GM21360 (cell line): ENCODE measurements around the gene LRMDA.
"Not testable (repeated sequence)": the region's sequence is repeated elsewhere in the genome, so short reads cannot be mapped to it uniquely, and the experiment has no call there.

Experiments
- ATAC-seq: cut with Tn5 transposase; IDR thresholded peaks from one replicate; pipeline ENCODE4 v1.9.1; 2021; ENCODE audit warnings: mild to moderate bottlenecking, moderate library complexity; ENCODE audit not compliant: unreplicated experiment

The LRMDA gene

DNA sequence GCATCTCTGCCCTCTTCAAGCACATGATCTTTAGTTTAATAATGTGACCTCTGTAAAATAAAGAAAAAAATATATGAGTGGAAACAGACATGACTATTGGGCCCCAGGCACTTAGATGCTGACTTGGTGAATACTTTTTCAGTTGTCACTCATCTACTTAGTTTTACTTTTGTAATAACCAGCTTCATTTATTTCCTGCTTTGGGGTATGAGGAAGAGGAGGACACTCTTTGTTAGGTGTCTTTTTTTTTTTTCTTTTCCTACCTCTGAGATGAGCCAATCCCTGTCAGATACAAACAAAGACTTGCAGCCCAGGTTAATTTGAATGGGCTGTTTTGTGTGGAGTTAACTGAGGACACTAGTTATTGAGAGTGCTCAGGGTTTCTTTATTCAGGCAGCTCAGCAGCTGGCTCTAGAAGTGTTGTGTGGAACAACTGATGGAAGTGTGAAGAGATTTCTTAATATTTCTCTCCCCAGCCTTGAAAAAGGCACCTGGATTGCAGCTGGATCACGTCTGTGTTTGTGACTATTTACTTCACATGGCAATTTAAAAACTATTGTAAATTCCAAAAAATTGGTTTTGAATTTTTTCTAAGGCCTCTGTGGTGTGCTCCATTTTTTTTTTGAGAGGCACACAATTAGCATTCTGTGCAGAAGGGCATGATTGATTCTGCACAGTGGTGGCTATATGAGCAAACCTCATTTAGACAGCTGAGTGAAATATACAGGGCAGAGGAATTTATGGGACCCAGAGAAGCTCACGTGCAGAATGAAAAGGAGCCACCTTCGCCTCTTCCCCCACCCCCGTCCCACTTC is 333.8 kb downstream of the LRMDA start:
- ATAC-seq: no peak

DNA sequence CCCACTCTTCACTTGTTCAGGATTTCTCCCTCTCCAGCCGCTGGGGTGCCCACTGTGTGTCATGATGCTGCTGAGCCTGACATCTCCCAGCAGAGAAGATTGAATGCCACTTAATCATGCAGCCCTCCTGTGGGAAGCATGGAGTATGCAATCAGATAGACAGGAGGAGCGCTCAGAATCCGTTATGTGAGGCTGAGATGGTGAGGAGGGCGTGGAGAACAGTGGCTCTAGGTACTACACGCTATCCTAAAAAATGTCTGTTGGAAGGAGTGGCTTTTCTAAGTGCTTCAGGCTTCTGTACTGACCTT is 334.3 kb downstream of the LRMDA start:
- ATAC-seq: no peak

DNA sequence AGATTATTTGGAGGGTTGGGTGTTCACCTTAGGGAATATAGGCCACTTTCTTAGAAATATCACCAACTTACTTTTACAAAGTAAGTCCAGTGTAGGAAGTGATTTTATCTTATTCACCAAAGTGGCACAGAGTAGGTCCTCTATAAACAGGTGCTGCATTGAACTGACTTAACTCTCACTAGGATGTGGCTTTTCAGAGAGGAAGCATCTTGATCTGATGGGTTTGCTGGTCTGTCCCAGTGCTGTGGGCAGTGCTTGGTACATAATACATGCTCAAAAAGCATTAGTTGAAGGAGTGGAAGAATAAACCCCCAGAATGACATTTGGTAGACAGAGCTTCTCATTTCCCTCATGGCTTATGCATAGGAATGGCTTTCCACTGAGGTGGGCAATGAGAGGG is 334.7 kb downstream of the LRMDA start:
- ATAC-seq: no peak

DNA sequence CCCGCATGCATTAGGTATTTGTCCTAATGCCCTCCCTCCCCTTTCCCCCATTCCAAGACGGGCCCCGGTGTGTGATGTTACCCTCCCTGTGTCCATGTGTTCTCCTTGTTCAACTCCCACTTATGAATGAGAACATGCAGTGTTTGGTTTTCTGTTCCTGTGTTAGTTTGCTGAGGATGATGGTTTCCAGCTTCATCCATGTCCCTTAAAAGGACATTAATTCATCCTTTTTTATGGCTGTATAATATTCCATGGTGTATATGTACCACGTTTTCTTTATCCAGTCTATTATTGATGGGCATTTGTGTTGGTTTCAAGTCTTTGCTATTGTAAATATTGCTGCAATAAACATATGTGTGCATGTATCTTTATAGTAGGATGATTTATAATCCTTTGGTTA is 335.3 kb downstream of the LRMDA start:
- not testable (repeated sequence) for ATAC-seq

DNA sequence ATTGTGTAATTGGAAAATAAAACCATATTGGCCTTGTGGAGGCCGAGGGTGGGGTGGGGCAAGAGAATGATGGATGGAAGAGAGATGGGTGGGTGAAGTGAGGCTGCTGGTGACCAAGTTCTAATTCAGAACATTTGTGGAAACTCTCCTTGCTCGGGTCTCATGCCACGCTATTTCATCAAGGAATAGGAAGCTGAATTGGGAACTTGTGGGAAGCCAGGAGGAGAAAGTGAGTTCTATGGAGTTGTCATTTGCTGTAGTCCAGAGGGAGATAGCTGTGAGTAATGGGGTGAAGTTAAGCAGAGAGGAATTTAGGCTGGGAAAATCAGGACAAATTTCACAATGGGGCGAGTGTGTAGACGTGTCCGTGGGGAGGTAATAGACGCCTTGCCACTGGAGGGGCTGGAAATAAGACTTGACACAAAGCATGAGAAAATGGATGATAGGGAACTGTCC is 339.2 kb downstream of the LRMDA start:
- no peak for ATAC-seq

DNA sequence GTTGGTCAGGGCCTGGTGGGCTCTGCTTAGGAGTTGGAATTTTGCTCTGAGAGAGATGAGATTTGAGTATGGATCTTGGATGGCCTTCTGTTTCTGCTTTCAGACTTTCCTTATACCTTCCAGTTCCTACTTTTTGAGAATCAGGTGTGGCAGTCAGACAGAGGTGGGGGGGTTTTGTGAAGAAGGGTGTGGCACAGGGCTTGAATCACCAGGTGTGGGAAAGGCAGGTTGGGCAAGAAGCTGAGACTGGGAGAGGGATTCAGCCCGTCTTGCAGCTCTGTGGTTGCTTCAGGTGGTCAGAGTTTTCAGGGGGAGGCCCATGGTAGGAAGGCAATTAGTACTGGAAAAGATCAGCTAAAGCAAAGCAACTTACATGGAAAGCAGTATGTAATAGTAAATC is 340.2 kb downstream of the LRMDA start:
- no peak for ATAC-seq

DNA sequence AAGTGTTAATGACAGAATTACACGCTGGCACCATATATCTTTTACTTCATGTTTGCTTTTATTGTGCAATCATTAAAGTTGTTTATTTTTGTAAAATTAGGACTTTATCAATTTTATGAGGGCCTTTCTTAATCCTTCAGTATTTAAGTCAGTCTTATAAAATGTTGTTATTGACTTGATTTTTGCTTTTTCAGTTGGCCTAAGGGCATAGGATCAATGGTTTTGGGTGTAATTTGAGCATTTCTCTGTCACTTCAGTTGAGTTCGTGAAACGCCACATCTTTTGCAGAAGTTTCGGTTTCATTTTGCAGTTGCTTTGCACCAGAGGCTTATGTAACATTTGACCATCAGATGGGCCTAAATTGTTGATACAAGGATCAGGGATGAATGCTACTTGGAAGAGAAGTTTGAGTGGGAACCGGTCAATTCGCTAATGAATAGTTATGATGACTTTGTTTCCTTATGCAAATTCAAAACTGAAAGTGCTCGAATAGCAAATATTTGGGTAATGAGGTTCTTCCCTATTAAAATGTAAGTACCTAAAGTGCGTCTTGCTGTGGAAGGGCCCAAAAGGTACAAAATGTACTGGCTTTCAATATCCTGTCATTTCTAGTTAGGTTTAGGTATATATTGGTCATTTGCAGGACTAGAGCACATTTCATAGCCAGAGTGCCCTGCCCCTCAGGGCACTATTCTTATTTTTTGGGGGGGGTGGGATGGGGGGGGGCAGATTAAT is 340.9 kb downstream of the LRMDA start:
- peak; percentile 64 for ATAC-seq

DNA sequence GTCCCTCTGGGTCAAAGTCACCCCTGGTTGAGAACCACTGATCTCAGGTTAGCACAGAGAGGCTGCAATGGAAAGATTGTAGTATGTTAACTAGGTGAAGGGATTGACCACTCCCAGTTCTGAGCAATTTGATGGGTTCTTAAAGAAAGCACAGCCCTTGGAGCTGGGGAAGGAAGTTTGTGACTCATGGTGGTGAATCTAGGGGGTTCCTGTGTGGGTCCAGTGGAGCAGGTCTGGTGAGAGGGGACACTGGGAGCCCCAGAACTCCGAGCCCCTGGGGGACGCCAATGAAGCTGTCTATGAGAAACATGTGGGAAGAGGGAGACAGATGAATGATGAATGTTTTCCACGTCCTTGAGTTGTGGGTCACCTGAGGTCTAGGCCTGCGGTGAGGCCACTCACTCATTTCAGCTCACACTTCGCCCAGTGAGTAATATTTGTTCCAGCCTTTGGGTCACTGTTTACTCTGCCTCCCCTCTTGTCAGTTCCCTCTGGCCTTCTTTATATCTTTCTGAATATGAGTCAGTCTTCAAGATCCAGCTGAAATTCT is 341.9 kb downstream of the LRMDA start:
- no peak for ATAC-seq

DNA sequence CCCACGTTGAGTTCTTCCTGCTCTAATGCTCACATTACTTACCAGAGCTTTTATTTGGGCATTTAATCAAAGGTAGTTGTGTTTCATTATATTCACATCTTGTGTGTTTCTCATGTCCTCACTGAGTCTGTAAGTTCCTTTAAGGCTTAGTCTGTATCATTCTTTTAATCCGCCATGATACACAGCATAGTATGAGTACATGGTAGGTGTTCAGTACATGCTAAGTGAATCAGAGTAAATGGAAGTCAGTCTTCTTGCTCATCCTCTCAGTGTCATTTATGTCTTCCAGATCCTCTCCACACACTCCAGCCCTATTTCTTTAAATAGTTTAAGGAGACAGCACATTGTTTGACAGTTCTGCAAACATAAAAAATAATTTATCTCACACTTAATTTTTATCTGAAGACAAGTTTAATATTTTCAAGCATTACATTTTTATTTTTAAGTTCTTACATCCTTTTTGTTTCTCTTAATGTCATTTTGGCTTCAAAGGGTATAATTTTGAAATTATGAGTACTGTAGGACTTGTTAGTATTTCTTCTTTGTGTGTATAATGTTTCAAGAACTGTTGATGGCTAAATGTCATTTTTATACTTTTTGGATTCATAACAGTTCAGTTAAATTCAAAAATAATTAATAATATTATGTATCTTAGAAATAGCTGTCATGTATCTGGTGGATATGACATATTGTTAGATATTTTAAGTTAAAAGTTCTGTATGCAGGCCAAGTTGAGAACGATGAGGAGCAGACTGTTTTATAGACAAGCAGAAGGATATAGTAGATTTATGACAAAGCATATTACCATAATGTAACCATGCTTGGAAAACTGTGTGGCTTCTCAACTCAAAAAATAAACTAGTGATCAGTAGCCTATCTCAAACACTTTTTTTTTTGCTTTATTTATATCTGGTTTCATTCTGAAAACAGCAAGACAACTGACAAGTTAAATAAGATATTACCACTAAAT is 342.7 kb downstream of the LRMDA start:
- ATAC-seq: no peak

DNA sequence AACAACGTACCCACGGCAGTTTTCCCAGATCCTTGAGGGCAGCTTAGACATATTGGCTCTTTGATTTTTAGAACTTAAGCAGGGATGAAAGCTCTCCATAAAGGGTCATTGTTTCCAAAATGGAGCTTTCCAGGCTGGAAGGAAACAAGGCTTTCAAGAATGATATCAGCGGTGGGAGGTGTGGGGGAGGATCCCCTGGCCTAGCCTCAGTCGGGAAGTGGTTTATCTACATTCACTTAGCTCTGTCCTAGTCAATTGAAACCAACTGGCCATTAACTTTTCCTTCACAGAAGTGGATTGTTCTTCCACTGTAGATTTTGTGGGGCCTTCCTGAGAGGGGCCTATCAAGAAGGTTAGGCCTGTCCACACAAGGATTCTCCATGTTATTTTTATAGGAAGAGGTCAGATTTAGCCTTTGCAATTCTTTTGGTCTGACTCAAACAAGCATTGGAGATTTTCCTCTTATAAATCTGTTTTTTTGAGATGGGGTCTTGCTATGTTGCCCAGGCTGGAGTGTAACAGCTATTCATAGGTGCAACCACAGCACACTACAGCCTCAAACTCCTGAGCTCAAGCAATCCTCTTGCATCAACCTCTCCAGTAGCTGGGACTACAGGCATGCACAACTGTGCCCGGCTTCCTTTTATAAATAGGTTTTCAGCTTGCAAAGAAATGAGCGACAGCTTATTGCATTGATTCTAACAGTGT is 343.5 kb downstream of the LRMDA start:
- no peak for ATAC-seq

DNA sequence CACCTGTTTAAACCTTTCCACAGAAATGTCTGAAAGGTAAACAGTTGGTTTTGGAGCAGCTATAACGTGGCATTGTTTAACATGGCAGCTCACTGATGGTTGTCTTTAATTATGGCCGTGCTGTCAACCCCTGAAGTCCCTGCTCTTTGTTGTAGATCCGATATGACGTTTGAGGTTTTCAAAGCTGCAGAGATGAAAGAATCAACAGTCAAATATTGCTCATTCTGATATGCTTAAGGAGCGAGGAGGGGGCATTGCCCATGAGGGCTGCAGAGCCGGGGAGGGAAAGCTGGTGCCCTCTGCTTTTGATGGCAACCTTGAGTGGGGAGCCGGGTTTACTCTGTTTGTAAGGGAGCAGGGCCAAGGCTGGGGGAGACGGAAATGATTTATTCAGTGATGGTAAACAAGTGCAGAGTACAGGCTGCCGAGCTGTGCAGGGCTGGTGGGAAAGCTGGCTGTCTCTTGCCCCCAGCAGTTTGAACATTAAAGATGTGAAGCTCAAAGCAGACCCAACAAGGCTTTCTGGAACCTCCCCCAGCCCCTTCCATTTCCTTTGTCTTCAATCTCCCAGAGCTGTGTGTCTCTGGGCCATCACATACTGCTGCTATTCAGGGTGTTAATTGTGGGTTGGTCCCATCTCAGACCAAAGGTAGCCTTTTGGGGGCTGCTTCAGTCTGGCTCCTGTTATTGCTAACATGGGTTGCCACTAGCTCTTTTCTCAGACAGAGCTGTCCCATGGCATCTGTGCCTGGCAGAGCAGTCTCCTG is 345.5 kb downstream of the LRMDA start:
- no peak for ATAC-seq

DNA sequence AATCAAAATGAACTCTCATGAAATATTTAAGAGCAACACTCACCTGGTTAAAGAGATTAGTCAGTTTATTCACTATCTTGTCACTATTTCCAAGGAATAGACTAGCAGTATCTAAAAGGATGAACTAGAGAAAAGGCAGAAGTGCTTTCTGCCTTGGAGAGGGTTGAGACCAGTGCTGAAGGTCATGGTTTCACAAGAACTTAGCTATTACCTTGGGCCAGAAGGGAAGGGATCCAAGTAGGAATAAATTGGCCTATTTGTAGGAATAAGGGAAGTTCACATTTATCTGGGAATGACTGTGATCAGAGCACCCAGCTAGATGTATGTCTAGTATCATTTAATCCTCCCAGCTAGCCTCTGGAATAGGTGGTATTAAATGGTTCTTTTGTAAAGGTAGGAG is 347.2 kb downstream of the LRMDA start:
- ATAC-seq: no peak

DNA sequence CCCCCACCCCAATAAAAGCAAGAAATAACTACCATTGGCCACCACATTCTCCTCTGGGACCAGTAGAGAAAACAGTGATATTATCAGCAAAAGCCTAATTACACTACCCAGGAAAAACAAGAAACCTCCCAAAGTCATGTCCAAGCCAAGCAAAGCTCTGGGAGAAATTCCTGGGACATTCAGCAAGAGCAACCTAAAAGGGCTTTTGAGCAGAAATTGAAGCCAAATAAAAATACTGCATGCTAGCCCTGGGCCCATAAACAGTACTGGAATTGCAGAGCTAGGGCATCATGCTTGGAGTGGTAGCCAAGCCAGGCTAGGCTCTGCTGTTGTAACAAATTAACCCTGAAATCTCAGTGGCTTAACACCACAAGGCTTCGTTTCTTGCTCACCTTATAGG is 347.9 kb downstream of the LRMDA start:
- ATAC-seq: no peak

DNA sequence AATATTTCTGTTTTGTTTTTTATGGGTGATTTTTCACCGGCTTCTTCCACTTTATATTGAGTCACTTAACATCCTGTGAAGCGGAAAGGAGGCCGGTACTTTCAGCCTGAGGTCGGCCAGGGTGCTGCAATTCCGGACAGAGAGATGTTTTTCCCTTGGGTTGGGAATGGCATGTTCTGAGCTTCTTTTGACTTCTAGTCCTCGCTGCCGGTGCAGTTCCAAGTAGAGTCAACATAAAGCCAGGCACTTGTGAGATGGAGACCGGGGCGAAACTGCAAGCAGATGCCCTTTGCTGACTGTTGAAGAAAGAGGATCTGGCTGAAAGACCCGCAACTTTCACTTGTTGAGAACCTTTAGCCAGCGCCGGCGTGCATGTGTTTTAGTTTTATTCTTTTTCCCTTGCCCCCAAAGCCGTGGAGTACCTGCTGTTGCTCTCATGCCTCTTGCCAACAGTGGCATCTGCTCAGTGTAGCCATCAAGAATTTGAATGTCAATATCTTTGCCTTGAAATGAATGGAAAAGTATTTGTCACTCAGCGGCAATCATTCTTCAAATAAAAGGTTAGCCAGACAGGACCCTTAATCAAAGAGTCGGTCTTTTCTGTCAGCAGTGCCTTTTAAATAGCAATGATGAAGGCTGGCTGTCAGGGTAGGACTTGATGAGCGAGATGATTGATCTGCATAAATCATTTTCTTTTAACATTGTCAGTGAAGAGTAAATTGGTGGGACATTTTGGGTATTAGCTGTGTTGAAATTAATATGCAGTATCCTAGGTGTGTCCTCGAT is 351.2 kb downstream of the LRMDA start:
- ATAC-seq: no peak

DNA sequence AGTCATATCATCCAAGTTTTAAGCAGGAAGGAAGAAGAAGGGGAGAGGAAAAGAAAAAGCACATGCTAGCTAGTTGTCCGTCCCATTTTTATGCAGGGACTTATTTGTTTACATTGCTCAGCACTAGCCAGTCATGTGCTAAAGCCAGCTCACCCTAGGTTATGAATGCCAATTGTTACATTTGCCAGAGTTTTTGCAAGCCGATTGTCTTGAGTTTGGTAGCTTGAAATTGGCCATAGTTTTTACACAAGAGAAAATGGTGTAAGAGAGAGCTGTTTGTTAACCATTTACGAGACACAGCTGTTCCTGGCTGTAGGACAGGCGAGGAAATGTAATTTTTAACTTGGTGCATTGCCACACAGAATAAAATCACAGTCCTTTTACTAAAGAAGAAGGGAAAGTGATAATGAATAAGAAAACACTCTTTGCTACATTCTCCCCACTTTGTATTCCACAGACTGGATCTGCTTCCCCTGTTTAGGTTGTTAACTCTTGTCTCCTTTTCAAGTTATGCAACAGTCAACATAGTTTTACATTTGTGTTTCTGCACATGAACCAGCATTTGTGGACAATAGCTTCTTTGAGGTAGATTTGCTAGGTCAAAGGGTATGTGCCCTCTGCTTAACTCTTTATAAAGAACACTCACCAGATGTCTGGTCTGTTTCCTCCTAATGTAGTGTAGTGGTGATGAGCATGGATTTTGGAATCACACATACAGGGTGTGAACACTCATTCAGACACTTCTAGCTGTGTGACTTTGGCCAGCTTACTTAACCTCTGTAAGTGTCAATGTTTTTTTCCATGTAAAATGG is 357.2 kb downstream of the LRMDA start:
- ATAC-seq: no peak

DNA sequence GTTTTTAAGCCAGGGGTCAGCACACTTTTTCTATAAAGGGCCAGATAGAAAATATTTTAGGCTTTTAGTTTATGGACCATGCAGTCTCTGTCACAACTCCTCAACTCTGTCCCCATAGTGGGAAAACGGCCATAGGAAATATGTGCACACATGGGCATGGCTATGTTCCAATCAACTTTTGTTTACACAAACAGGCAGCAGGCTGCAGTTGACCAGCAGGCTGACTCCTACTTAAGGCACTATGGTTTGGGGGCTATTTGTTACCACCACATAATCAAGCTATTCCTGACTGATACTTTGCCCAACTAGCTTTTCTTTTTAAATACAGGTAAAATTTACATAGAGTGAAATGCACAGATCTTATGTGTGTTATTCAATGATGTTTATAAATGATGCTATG is 362.4 kb downstream of the LRMDA start:
- no peak for ATAC-seq

DNA sequence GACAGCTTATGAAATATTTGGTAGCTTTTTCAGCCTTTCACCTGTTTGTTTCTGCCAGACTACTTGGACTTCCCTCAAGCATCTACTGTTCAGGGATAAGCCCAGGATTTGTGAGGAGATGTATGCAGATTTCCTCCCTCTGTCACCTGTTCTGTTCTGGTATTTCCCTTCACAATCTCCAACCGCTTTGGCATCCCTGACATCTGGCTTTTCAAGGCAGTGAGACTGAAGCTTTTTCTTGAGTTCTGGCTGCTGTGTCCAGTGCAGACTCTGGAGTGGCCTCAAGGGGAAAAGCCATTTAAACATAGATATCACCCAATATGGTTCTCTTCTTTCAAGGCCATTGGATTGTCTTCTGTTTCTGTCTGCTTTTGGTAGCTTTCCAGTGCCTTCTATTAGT is 369.7 kb downstream of the LRMDA start:
- no peak for ATAC-seq

DNA sequence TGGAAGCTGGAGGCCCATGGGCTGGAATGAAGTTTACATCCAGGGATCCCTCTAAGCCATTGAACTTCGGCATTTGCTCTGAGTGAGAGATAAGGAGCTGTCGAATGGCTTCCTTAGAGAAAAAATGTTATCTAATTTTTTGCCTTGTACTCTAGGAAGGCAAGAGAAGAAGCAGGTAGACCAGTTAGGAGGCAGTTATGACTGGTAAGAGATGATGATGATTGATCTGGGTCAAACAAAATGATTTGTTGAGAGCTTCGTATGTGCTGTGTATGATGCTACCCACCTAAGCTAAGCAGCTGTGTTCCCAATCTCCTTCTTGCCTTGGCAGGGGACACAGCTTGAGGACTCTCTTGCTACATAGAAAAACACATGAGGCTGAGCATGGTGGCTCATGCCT is 370.2 kb downstream of the LRMDA start:
- ATAC-seq: no peak
